H9 (cell line): ENCODE data around the gene FANCE. TPM values are rescaled to one million over a fixed set of nuclear protein-coding genes. Genes with fewer than 3 reads are reported as not detected.

Experiments used
- DNase-seq: peaks from one replicate; pipeline ENCODE4 v3.0.0-alpha.2; 2017
- H2AFZ ChIP-seq: one replicate; pipeline ENCODE4 v1.6.1; 2013; ENCODE audit warnings: mild to moderate bottlenecking, low read length, control low read depth, moderate library complexity
- H2AK5ac ChIP-seq: 2 replicates; pipeline ENCODE4 v1.6.1; 2013; ENCODE audit warnings: low read length, control low read depth, mixed read lengths; ENCODE audit not compliant: insufficient read length
- H2BK120ac ChIP-seq: one replicate; pipeline ENCODE4 v1.6.1; 2013; ENCODE audit warnings: low read depth, mild to moderate bottlenecking, low read length, control low read depth, inconsistent platforms; ENCODE audit not compliant: poor library complexity, severe bottlenecking
- H2BK12ac ChIP-seq: 2 replicates; pipeline ENCODE4 v1.6.1; 2013; ENCODE audit warnings: low read length, control low read depth, mixed read lengths, low read depth; ENCODE audit not compliant: insufficient read length
- H2BK15ac ChIP-seq: 2 replicates; pipeline ENCODE4 v1.6.1; 2013; ENCODE audit warnings: low read depth, low read length, control low read depth
- H2BK20ac ChIP-seq: one replicate; pipeline ENCODE4 v1.6.1; 2013; ENCODE audit warnings: low read depth, mild to moderate bottlenecking, low read length, control low read depth, inconsistent platforms; ENCODE audit not compliant: poor library complexity, severe bottlenecking
- H2BK5ac ChIP-seq: 2 replicates; pipeline ENCODE4 v1.6.1; 2013; ENCODE audit warnings: low read length, control low read depth, mixed read lengths; ENCODE audit not compliant: insufficient read length
- H3K14ac ChIP-seq: 2 replicates; pipeline ENCODE4 v1.6.1; 2013; ENCODE audit warnings: low read length, control low read depth; ENCODE audit not compliant: insufficient read depth
- H3K18ac ChIP-seq: 2 replicates; pipeline ENCODE4 v1.6.1; 2013; ENCODE audit warnings: low read depth, mild to moderate bottlenecking, mixed read lengths, low read length, control low read depth; ENCODE audit not compliant: insufficient read length
- H3K23ac ChIP-seq: 2 replicates; pipeline ENCODE4 v1.6.1; 2013; ENCODE audit warnings: low read length, control low read depth, mixed read lengths, low read depth; ENCODE audit not compliant: insufficient read length
- H3K23me2 ChIP-seq: 2 replicates; pipeline ENCODE4 v1.6.1; 2013; ENCODE audit warnings: low read depth, mild to moderate bottlenecking, mixed read lengths, low read length, control low read depth; ENCODE audit not compliant: insufficient read length, poor library complexity, severe bottlenecking
- H3K27ac ChIP-seq: 2 replicates; pipeline ENCODE4 v1.5.1; 2013; ENCODE audit warnings: low read length, control low read depth, mixed read lengths, low read depth; ENCODE audit not compliant: insufficient read length
- H3K27me3 ChIP-seq: 2 replicates; pipeline ENCODE4 v1.6.1; 2013; ENCODE audit warnings: low read length, control low read depth, inconsistent platforms; ENCODE audit not compliant: insufficient read depth
- H3K4ac ChIP-seq: 2 replicates; pipeline ENCODE4 v1.6.1; 2013; ENCODE audit warnings: low read depth, mild to moderate bottlenecking, control low read depth, inconsistent platforms, low read length, moderate library complexity
- H3K4me1 ChIP-seq: 2 replicates; pipeline ENCODE4 v1.6.1; 2013; ENCODE audit warnings: low read length, control low read depth, inconsistent platforms; ENCODE audit not compliant: insufficient read depth
- H3K4me2 ChIP-seq: 2 replicates; pipeline ENCODE4 v1.6.1; 2013; ENCODE audit warnings: low read length, control low read depth, mixed read lengths; ENCODE audit not compliant: insufficient read length, insufficient read depth
- H3K56ac ChIP-seq: 2 replicates; pipeline ENCODE4 v1.6.1; 2013; ENCODE audit warnings: low read depth, mild to moderate bottlenecking, mixed read lengths, low read length, control low read depth; ENCODE audit not compliant: insufficient read length
- H3K79me1 ChIP-seq: 2 replicates; pipeline ENCODE4 v1.6.1; 2013; ENCODE audit warnings: low read depth, mild to moderate bottlenecking, moderate library complexity, low read length, control low read depth, inconsistent platforms; ENCODE audit not compliant: insufficient read depth, poor library complexity, severe bottlenecking
- H3K79me2 ChIP-seq: 2 replicates; pipeline ENCODE4 v1.6.1; 2013; ENCODE audit warnings: low read length, control low read depth, inconsistent platforms; ENCODE audit not compliant: insufficient read depth
- H3K9ac ChIP-seq: 2 replicates; pipeline ENCODE4 v1.6.1; 2013; ENCODE audit warnings: low read length, control low read depth, mixed read lengths; ENCODE audit not compliant: insufficient read length; ENCODE audit errors: extremely low read depth
- H3K9me3 ChIP-seq: one replicate; pipeline ENCODE4 v1.6.1; 2013; ENCODE audit warnings: low read depth, low read length, inconsistent platforms; ENCODE audit not compliant: control insufficient read depth
- H3T11ph ChIP-seq: one replicate; pipeline ENCODE4 v1.6.1; 2013; ENCODE audit warnings: mild to moderate bottlenecking, low read length, control low read depth, inconsistent platforms
- H4K20me1 ChIP-seq: one replicate; pipeline ENCODE4 v1.6.1; 2013; ENCODE audit not compliant: control insufficient read depth, insufficient read length, insufficient read depth
- H4K5ac ChIP-seq: 2 replicates; pipeline ENCODE4 v1.6.1; 2013; ENCODE audit warnings: low read depth, mild to moderate bottlenecking, mixed read lengths, low read length, control low read depth; ENCODE audit not compliant: insufficient read length
- H4K8ac ChIP-seq: replicated peaks from 2 replicates; pipeline ENCODE4 v1.6.1; 2013; ENCODE audit warnings: low read length, control low read depth, mixed read lengths, low read depth; ENCODE audit not compliant: insufficient read length
- H4K91ac ChIP-seq: 2 replicates; pipeline ENCODE4 v1.6.1; 2013; ENCODE audit warnings: low read depth, mild to moderate bottlenecking, moderate library complexity, mixed read lengths, low read length, control low read depth; ENCODE audit not compliant: insufficient read length
- H3K27ac Mint-ChIP-seq, 3 experiments: 2 replicates in 2 of 3; 3 replicates in 1 of 3; pipeline ENCODE4 v1.8.0; 2020 to 2021; ENCODE audit warnings: mixed read lengths in 3 of 3, mild to moderate bottlenecking in 1 of 3, moderate library complexity in 1 of 3
- H3K27me3 Mint-ChIP-seq: 2 replicates; pipeline ENCODE4 v1.8.0; 2021; ENCODE audit warnings: low read depth, mild to moderate bottlenecking, moderate library complexity, mixed read lengths
- H3K36me3 Mint-ChIP-seq, 3 experiments: 2 replicates in 2 of 3; 3 replicates in 1 of 3; pipeline ENCODE4 v1.8.0; 2020 to 2021; ENCODE audit warnings: low read depth in 3 of 3, mixed read lengths in 3 of 3; ENCODE audit not compliant: insufficient read depth in 1 of 3
- H3K4me1 Mint-ChIP-seq, 2 experiments: 2 replicates each; pipeline ENCODE4 v1.8.0; 2020; ENCODE audit warnings: mixed read lengths in 2 of 2
- H3K4me3 Mint-ChIP-seq, 2 experiments: 2 replicates in 1 of 2; 3 replicates in 1 of 2; pipeline ENCODE4 v1.8.0; 2020 to 2021; ENCODE audit warnings: mild to moderate bottlenecking in 2 of 2, mixed read lengths in 2 of 2, moderate library complexity in 1 of 2
- H3K9me3 Mint-ChIP-seq, 2 experiments: 2 replicates in 1 of 2; 3 replicates in 1 of 2; pipeline ENCODE4 v1.8.0; 2020; ENCODE audit warnings: mild to moderate bottlenecking in 2 of 2, mixed read lengths in 2 of 2, moderate library complexity in 1 of 2
- WGBS: extraction: QIAGEN DNeasy Blood & Tissue Kit; methylation state at CpG from one replicate; pipeline ENCODE4 v1.1.7; 2013; ENCODE audit warnings: missing lambda C conversion rate, low lambda C conversion rate, mixed read lengths; ENCODE audit not compliant: insufficient read length; ENCODE audit errors: extremely low coverage; 5-methylcytosine and 5-hydroxymethylcytosine counted together
- total RNA-seq: library from RNA; stranded (reverse); gene quantifications from 2 replicates; pipeline ENCODE4 v1.2.1, GENCODE V29; 2021
- TF ChIP-seq, protein P1 (sequence below): fragments of 200-600 bp; sonication (generic); conservative IDR thresholded peaks from 3 replicates; pipeline ENCODE4 v1.8.0; 2021; ENCODE audit warnings: antibody characterized with exemption, mild to moderate bottlenecking

FANCE gene
- total RNA-seq, 1 experiment from 2014 or later = 8.4 TPM

DNA sequence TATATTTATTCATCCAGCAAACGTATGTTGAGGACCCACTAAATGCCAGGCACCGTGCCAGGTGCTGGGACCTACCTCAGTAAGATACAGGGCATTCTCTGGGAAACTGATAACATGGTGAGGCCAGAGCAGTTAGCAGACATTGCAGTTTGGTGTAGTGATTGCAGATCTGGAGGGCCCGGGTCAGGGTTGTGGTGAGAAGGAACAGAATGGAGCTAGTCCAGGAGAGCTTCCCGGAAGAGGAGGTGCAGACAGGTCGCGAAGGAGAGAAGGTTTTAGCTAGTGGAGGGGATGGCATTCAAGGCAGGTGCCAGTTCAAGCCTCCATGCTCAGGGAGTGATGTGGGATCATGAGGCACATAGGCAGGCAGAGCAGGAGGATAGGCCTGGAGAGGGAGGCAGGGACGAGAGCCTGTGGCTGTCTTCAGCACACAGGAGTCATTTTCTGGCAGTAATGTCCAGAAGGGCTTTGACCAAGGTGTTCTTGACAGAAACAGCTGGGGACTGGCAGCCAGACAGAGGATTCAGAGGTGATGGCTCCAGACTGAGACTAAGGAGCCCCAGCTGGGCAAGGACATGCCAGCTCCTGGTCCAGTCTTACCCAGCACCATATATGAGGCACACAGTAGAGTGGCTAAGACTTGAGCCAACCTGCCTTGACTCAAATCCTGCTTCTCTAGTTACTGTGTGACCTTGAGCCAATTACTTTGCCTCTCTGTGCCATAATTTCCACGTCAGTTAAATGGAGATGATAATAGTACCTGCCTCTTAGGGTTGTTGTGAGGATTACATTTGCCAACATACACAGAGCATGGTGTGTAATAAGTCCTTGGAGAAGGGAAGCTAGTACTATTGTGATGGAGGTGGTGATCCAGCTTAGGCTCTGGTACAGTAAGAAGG, 48.3 kb upstream of the FANCE start:
- no peak overlapping the region for H2BK12ac ChIP-seq
- no peak overlapping the region for H3K14ac ChIP-seq
- H4K8ac ChIP-seq = no peak overlapping the region
- H2BK120ac ChIP-seq = no peak overlapping the region
- no peak overlapping the region for H3K18ac ChIP-seq
- no peak overlapping the region for H3K56ac ChIP-seq
- no peak overlapping the region for H3K27ac ChIP-seq
- H3K79me2 ChIP-seq = no peaks in the 10 kb centered on the region; the same call in 1 of the 2 replicates
- H3T11ph ChIP-seq = no peak overlapping the region
- H3K4me1 ChIP-seq = no peaks in the 10 kb centered on the region
- H3K4me2 ChIP-seq = no peak overlapping the region
- H2BK15ac ChIP-seq = no peak overlapping the region
- no peak overlapping the region for H2BK20ac ChIP-seq
- Mint-ChIP-seq H3K4me1 (peaks cover 6% of the 10 kb centered on the region in 2 experiments), H3K27ac (peak overlapping the region in 1 of 3 experiments; percentile 47; a peak in 2 of 7 replicates), H3K27me3 (peaks cover 2% of the 10 kb centered on the region; the same call in 1 of the 2 replicates), H3K4me3 (no peak overlapping the region), H3K36me3 (no peaks in the 10 kb centered on the region; a peak in 1 of 7 replicates), H3K9me3 (no peaks in the 10 kb centered on the region)
- no peaks in the 10 kb centered on the region for H3K9me3 ChIP-seq
- no peaks in the 10 kb centered on the region for H4K20me1 ChIP-seq
- H4K5ac ChIP-seq = no peak overlapping the region
- H3K27me3 ChIP-seq = no peaks in the 10 kb centered on the region
- no peak overlapping the region for H2BK5ac ChIP-seq
- TF ChIP-seq, protein P1, sequence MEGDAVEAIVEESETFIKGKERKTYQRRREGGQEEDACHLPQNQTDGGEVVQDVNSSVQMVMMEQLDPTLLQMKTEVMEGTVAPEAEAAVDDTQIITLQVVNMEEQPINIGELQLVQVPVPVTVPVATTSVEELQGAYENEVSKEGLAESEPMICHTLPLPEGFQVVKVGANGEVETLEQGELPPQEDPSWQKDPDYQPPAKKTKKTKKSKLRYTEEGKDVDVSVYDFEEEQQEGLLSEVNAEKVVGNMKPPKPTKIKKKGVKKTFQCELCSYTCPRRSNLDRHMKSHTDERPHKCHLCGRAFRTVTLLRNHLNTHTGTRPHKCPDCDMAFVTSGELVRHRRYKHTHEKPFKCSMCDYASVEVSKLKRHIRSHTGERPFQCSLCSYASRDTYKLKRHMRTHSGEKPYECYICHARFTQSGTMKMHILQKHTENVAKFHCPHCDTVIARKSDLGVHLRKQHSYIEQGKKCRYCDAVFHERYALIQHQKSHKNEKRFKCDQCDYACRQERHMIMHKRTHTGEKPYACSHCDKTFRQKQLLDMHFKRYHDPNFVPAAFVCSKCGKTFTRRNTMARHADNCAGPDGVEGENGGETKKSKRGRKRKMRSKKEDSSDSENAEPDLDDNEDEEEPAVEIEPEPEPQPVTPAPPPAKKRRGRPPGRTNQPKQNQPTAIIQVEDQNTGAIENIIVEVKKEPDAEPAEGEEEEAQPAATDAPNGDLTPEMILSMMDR = no peak
- H2AFZ ChIP-seq = no peak overlapping the region
- H3K79me1 ChIP-seq = no peaks in the 10 kb centered on the region
- H3K9ac ChIP-seq = no peak overlapping the region
- DNase-seq = no peak
- no peak overlapping the region for H2AK5ac ChIP-seq
- H3K4ac ChIP-seq = no peak overlapping the region
- H4K91ac ChIP-seq = no peak overlapping the region
- no peak overlapping the region for H3K23ac ChIP-seq
- no peaks in the 10 kb centered on the region for H3K23me2 ChIP-seq
- no CpG with 5 or more reads among the region's 8 CpGs for WGBS
